Measurements from ENCODE around the gene DDIT4.

The DDIT4 gene

DNA sequence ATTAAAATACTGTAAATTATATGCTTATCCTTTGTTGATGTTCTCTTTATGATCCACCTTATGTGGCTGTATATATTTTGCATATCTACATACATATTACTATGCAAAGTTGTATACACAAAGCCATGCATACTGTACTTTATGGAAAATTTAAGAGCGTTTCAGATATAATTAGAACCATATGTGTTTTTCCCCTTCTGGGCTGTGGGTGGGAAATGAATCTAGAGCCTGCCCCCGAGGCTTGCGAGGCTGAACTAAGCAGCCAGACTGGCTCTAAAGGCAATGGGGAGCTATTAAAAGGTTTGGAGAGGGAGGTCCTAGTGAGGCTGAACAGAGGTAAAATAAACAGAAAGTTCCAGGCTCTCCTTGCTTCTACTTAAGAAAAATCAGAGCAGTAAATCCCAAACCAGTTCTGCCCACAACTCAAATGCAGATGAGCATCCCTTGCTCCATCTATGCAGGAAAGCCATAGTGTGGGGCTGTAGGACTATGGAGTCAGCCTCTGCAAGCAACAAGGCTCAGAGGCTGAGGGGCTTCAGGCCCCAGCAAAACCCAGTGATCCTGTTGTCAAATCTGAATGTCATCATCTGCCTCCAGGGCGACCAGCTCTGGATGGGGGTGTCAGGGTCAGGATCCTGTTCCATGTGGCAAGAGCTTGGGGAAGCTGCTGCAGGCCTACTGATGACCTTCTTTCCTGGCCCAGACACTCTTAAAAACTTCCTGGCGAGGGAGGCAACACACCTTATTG is 14.1 kb upstream of the DDIT4 start:
- no peak for TF ChIP-seq GATA3 (IDR thresholded peaks at IDR 0.05; ENCODE audit: low read depth, low read length)
- TF ChIP-seq GATA2 (IDR thresholded peaks at IDR 0.05; ENCODE audit: low read depth, low read length) = peak; percentile 41; the same call in 1 of the 2 replicates

DNA sequence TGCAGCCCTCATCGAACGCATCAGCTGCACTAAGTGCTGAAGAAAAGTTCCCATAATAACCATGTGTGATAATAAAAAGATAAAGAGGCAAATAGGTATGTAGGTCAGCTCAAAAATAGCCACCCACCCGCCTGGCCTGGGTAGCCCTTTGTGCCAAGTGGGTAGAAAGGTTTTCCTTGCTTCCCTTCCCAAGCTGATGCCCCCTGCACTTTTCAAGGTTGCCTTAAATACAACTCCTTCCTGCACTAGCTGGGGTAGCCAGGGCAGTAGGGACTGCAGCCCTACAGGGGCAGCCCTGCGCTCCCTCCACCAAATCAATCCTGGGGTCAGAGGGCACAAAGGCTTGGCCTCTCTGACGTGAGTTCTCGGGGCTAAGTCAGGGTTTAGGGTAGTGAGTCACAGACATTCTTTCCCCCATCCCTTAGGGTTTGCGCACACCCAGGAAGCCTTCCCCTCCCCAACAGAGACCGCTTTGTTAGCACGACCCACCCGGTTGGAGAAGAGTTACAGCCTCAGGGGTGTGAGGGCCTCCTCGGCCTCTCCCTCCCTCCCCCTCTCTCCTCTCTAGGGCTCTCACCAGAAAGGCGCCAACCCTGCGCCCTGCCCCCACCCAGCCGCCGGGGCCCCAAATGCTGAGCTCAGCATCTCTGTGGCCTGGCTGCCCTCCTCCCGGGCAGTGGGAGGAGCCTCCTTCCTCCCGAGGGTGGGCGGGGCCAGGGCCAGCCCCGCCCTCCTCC is 13.3 kb upstream of the DDIT4 start:
- TF ChIP-seq GATA2 (IDR thresholded peaks at IDR 0.05; ENCODE audit: low read depth, low read length) = no peak
- TF ChIP-seq GATA3 (IDR thresholded peaks at IDR 0.05; ENCODE audit: low read depth, low read length) = no peak

DNA sequence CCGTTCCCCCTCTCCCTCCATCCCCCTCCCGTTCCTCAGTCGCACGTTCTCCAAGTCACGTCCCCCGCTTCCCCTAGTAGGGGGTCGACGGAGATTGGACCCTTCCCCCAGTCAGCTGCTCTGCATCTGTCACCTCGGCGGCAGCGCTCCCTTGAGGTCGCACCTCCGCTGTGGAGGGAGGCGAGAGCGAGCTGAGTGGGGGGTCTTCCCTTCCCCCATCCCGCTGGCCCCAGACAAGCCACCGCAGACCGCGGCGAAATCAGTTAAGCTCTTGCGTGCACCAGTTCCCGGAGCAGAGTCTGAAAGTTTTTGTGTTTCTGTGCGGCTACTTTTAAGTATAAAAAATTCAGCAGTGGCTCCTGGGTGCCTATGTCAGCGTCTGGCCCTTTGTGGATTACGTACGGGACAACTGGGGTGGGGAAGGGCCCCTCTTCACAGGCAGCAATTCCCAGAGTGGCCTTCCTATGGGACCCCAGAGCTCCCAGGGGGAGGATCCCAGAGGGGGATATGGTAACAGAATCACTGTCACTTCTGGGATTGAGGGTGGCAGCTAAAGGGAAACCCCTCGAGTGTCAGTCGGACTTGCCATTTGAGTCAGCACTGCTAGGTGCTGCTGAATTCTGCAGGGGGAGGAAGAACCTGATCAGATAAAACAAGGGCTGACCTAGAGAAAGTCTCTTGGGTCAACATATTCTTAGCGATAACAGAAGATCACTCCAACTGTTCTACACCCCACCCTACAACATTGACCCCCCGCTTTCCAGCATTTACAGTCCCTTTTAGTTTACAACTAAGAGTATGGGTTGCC is 12.5 kb upstream of the DDIT4 start:
- TF ChIP-seq GATA3 (IDR thresholded peaks at IDR 0.05; ENCODE audit: low read depth, low read length) = no peak
- no peak for TF ChIP-seq GATA2 (IDR thresholded peaks at IDR 0.05; ENCODE audit: low read depth, low read length)

DNA sequence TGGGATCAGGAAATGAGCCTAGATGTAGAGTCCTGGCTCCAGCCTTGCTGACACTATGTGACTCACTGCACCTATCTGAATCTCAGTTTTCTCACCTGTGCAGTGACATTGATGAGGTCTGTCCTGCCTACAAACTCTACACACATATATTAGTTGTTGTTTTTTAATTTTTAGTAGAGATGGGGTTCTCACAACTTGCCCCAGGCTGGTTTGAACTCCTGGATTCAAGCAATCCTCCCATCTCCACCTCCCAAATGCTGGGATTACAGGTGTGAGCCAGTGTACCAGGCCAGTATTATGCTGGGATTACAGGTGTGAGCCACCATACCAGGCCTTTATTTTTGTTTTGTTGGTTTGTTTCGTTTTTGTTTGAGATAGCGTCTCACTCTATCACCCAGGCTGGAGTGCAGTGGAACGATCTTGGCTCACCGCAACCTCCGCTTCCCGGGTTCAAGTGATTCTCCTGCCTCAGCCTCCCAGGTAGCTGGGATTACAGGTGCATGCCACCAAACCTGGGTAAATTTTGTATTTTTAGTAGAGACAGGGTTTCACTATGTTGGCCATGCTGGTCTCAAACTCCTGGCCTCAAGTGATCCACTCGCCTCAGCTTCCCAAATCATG is 11.8 kb upstream of the DDIT4 start:
- TF ChIP-seq GATA2 (IDR thresholded peaks at IDR 0.05; ENCODE audit: low read depth, low read length) (no peak), GATA3 (IDR thresholded peaks at IDR 0.05; ENCODE audit: low read depth, low read length) (no peak)

DNA sequence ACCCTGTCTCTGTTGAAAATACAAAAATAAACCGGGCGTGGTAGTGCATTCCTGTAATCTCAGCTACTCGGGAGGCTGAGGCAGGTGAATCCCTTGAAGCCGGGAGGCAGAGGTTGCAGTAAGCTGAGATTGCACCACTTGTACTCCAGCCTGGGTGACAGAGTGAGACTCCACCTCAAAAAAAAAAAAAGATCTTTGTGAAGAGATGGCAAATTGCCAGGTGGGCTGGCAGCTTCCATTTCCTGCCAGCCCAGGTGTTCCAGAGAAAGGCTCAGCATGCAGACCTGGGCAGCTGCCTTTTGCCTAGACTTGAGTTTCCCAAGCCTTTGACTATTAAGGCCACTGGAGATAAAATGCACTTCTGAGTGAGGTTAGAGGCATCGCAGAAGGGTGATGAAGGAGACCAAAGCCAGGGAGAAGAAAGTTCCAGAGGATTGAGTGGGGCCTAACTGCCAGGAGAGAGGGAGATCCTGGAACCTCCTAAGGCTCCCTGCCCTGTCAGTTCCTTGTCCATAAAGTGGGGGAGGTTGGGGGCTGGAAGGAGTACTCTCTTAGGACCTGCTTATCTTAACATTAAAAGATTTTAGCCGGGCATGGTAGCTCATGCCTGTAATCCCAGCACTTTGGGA is 10.0 kb upstream of the DDIT4 start:
- no peak for TF ChIP-seq GATA3 (IDR thresholded peaks at IDR 0.05; ENCODE audit: low read depth, low read length)
- no peak for TF ChIP-seq GATA2 (IDR thresholded peaks at IDR 0.05; ENCODE audit: low read depth, low read length)

DNA sequence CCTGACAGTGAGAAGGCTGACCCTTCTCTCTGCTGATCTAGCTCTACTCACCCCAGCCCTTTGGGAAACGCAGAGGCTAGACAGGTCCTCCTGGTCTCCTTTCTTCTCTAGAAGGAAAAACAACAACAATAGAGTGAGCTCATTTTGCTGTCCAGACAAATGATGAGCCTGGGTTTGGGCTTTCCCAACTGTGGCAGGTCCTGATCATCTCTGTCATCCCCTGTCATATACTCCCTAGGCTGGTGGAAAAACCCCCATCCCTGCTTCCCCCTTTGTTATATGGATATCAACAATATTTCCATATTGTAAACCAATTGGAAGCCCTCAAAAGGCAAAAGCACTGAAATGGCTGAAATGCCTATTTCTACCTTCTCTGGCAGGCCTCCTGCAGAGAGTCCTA is 9.2 kb upstream of the DDIT4 start:
- TF ChIP-seq GATA2 (IDR thresholded peaks at IDR 0.05; ENCODE audit: low read depth, low read length) (no peak), GATA3 (IDR thresholded peaks at IDR 0.05; ENCODE audit: low read depth, low read length) (no peak)

DNA sequence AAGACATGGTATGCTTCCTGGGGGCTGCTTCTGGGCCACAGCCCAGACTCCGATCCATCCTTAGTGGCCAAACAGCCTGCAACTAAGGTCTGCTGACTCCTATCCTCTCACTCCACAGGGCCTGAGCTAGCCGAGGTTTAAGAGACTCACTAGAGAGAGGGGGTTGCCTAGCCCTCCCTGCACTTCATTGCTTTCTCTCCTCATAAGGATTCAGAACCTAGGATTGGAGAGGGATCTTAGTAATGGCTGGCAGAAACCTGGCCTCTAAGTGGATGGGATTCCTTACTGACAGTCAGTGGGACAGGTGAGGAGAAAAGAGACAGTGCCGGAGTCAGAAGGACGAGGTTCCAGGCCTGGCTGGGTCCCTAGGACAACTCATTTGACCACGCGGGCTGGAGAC is 8.2 kb upstream of the DDIT4 start:
- TF ChIP-seq GATA3 (IDR thresholded peaks at IDR 0.05; ENCODE audit: low read depth, low read length) (no peak), GATA2 (IDR thresholded peaks at IDR 0.05; ENCODE audit: low read depth, low read length) (no peak)

DNA sequence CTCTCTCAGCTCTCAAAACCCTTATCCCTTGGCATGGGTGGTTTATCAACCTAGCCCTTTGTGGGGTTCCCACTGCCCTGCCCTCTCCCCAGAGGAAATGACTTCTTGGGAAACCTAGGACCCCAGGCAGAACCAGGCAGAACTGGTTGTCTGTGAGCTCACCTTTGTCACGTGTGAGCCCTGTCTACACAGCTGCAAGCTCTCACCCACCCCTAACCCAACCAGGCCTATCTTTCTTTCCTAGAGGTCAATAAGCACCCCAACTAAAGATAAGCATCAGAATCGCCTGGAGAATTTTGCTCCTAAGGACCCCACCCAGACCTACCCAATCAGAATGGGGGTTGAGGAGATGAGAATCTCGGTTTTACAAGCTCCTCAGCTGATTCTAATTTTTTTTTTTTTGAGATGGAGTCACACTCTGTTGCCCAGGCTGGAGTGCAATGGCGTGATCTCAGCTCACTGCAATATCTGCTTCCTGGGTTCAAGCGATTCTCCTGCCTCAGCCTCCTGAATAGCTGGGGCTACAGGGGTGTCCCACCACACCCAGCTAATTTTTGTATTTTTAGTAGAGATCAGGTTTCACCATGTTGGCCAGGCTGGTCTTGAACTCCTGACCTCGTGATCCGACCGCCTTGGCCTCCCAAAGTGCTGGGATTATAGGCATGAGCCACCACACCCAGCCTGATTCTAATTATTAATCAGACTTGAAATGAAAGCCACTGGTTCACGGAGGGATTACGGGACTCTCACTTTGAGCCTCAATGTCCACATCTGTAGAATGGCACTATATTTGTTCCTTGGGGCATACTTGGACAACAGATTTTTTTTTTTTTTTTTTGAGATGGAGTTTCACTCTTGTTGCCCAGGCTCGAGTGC is 7.5 kb upstream of the DDIT4 start:
- no peak for TF ChIP-seq GATA3 (IDR thresholded peaks at IDR 0.05; ENCODE audit: low read depth, low read length)

DNA sequence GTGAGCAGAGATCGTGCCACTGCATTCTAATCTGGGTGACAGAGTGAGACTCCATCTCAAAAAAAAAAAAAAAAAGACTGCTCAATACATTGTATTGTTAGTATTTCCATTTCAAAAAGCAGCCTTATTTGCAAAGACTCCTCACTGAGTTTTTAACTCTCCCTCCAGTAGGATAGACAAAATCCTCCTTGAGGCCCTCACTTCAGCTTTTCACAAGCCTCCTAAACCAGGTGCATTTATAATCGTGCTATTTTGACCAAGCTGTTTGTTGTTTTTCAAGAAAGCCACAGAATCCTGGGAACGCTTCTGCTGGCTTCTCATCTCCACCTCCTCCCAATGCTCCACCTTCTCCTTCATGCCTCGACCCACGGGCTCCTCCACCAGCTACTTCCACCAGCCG is 6.3 kb upstream of the DDIT4 start:
- TF ChIP-seq GATA3 (IDR thresholded peaks at IDR 0.05; ENCODE audit: low read depth, low read length) (no peak), GATA2 (IDR thresholded peaks at IDR 0.05; ENCODE audit: low read depth, low read length) (no peak)

DNA sequence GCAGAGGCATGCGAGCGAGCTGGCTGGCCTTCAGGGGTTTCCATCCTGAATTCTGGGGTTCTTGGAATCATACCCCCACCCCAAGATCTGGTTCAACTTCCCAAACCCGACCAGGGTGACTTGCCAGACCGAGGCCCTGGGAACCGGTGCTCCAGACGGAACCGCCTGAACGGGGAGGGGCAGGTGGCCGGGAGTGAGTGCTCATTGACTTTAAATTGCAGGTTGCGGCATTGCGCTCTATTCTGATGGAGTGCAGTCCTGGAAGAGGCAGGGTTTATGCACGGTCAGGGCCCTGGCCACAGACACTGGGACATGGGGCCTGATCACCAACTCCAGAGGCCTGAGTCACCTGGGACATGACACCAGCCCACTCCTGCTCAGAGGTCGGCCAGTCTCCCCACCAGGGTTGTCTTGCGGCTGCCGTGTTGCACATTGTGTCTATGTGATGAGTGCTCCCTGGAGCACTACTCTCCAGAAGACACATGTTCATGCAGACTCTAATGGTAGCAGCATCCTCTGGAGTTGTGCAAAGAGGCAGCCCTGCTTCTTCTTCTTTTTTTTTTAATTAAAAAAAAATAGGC is 5.8 kb upstream of the DDIT4 start:
- TF ChIP-seq GATA3 (IDR thresholded peaks at IDR 0.05; ENCODE audit: low read depth, low read length) (no peak), GATA2 (IDR thresholded peaks at IDR 0.05; ENCODE audit: low read depth, low read length) (no peak)

DNA sequence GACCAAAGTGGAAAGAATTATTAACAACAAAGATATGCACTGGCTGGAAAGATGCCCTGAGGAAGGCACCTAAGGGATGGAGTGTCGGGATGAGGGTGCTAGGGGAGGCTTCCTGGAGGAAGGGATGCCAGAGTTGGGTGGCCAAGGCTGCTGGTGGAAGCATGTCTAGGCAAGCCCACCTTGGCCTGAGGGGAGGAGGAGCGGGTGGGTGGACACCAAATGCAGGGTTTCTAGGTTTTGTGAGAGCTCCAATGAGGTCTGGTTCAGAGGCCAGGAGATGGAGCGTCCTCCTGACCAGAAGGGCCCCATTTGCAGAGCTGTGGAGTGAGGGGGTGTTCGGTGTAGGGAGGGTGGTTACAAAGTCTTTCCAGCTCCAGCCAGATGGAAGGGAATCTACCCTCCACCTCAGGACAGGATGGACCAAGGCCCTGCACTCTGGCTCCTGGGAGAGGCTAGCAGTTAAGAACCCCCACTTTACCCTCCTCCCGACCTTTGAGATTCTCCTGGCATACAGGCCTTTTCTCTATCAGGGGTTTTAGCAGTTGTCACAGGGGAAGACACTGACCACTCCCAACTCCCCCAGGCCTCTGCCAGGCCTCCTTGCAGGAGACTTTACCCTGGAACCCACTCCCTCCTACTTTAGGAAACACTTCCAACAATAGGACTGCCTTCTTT is 3.0 kb upstream of the DDIT4 start:
- TF ChIP-seq GATA3 (IDR thresholded peaks at IDR 0.05; ENCODE audit: low read depth, low read length) = no peak
- no peak for TF ChIP-seq GATA2 (IDR thresholded peaks at IDR 0.05; ENCODE audit: low read depth, low read length)
